GM21423 (cell line): ENCODE results near the gene NTM.

ENCODE experiments used
- ATAC-seq: cut with Tn5 transposase; IDR thresholded peaks from one replicate; pipeline ENCODE4 v1.9.1; 2021; ENCODE audit warnings: mild to moderate bottlenecking, moderate library complexity; ENCODE audit not compliant: unreplicated experiment

The NTM gene

DNA sequence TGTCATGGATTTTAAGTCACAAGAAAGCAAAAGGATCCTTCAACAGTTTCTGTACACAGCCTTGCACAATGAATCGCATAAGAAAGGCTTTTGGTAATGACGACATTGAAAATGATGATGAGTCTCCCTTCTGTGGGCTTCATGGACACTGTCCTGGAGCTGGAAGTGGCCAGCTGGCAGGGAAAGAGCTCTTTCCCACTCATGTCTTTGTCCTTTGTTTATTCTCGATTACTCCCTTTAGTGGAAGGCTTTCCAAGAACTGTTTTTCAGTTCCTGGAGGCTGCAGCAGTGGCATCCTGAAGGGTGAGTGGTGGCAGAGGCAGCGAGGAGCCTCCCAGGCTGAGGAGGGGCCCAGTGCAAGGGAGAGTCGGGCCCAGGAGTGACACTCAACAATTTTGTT, 505.2 kb downstream of the NTM start:
- no peak for ATAC-seq

- no peak for ATAC-seq
These were observed 507.0 kb downstream of the NTM start for GRCh38 chr11:131877246-131877942.

GRCh38 chr11:131880316-131880715, 509.9 kb downstream of the NTM start:
- no peak for ATAC-seq

GRCh38 chr11:131880976-131881375, 510.6 kb downstream of the NTM start:
- ATAC-seq: no peak

DNA sequence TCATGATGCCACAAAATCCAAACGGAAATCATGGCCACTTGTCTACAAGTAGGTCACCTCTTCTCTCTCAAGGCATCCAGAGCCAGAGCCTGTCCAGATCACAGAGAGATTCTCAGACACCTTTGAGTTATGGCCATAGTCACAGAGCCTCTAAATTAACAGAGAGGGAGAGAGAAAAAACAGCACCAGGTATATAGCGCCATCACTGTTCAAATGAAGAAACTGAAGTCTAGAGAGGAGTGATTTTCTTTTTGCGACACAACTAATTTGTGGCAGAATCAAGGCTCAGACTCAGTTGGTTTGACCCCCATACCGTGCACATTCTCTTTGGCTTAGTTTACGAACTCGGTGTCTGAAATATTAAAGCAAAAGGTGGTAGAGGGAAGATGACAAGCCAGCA, 512.9 kb downstream of the NTM start:
- no peak for ATAC-seq

DNA sequence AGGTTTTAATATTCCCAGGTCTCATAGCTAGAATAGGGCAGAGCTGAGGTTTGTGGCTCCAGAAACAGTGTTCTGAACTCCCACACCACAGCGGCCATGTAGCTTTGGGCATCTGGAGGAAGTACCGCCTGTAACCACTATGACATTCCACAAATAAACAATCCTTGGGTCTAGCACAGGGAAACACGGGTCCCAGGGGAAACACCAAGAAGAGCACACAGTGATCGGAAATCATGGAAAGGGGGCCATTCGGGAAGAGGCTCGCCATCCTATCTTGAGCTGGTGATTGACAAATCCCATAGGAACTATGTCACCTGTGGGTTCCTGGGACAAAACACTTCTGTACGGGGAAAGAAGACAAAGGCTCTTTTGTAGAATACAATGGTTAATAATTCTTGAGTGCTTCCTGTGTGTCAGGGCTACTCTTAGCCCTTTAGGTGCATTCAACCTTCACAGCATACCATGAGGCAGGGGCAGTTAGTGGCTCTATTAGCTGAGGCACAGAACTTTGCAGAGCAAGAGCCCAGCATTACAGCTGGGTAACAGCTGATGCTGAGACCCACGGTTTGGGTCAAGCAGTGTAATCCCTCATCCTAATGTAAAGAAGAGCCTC, 514.2 kb downstream of the NTM start:
- ATAC-seq: no peak

DNA sequence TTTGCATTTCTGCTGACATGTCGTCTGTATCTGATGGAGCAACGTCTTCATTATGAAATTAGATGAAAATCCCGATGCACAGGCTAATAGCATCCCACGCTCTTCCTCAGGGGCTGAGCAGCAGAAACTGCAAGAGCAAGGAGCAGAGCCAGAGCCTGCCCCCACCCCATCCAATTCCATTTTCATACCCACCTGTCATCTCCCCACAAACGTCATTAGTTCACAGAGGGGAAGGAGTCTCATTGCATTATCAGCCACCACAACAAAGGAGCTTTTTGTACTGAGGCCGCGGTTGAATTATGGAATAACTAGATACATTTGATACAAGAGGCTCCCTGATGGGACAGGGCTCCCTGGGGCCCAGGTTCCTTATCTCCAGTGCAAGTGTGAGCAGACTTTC, 515.0 kb downstream of the NTM start:
- no peak for ATAC-seq

- ATAC-seq: no peak
These were observed 515.8 kb downstream of the NTM start for GRCh38 chr11:131886201-131886600.

GRCh38 chr11:131888230-131888855, 517.9 kb downstream of the NTM start:
- ATAC-seq: no peak

- no peak for ATAC-seq
These were observed 518.7 kb downstream of the NTM start for GRCh38 chr11:131889146-131889577.

GRCh38 chr11:131889760-131890581, 519.6 kb downstream of the NTM start:
- ATAC-seq: no peak

GRCh38 chr11:131893103-131893890, 522.9 kb downstream of the NTM start:
- peak; percentile 76 for ATAC-seq

DNA sequence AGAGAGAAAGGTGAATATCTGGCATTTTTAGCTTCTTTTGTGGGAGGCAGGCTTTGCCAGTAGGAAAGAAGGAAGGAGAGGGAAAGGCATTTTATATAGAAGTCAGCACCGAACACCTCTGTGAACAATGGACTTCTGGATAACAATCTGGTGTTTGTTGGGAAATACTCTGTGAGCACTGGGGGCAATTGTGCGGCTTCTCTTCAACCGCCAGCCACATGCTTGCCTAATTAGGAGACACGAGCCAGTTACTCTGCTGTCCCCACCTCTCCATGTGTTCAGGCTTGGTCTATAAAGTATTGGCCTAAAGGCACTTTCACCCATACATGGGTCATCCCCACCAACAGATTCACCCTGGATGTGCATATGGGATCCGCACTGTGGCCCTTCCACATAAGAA, 523.6 kb downstream of the NTM start:
- ATAC-seq: no peak

DNA sequence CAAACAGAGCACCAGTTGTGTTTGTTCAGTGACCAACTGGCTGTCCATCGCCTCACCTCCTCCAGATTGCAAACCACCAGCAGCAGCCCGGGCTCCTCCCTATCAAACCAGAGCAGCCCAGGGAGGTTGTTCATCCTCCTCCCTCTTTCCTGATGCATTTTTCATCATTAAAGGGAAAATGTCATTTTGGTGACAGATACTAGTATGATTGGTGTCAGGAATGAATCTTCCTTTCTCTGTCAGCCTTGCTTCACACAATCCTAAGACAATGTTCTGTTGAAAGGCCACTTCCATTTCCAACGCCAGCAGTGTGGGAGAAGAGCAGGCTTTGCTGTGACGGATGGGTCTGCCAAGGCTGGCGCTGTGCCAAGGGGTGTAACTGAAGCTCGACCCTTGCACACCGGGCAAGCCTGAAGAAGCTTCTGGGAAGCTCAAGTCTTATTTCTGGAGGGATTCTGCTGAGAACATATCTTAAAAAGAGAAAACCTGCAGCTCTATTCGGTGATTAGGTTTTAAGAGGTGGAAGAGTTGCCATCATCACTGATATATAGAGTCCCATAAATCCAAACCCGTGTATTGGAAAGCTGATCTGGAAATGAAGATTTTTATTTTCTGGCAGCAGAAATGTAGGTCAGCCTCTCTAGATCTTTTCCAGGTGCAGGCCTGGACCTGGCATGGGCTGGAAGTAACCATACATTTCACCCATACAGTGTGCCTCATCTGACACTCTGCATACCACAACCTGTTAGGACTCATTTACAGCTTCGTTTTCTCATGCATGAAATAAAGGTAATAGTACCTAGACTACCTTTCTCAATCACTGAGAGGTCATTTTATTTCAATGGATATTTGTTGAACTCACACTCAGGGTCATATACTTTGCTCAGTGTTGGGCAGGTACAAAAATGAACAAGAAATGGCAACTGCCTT, 524.5 kb downstream of the NTM start:
- no peak for ATAC-seq

- ATAC-seq: no peak
These were observed 525.5 kb downstream of the NTM start for GRCh38 chr11:131895865-131896264.

- ATAC-seq: no peak
These were observed 526.7 kb downstream of the NTM start for GRCh38 chr11:131896978-131897615.

DNA sequence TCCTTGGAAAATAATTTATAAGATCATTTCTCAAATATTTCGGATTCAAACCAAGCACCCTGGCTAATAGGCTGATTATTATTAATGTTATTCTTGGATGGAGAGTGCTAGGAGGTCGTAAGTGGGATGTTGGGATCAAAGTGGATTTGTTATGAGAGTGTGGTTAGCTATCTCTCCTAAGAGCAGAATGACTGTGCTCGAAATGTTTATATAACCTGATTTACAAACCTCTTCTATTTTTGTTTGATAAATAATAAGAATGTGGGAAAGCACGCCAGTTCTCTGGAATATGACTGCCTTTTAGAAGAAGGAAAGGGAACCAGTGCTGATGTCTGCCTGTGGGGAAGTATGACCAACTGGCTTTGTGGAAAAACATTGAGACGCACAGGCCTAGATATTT, 527.5 kb downstream of the NTM start:
- ATAC-seq: no peak

DNA sequence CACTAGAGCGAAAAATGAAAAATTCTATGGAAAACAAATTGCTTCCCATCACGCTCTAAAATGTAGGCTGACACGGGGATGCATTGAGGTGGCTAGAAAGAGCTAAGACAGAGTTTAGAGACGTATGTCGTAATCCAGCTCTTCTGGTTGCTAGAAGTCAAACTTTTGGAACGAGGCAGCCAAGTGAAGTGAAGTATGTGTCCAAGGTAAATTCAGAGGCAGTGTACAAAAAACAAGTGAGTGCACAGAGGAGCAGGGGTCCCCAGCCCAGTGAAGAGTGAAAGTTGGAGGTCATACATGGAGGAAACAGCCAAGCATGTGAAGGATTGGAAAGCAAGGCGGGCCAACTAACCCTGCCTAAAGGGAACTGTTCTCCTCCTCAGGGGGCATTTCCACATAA, 528.5 kb downstream of the NTM start:
- ATAC-seq: no peak

DNA sequence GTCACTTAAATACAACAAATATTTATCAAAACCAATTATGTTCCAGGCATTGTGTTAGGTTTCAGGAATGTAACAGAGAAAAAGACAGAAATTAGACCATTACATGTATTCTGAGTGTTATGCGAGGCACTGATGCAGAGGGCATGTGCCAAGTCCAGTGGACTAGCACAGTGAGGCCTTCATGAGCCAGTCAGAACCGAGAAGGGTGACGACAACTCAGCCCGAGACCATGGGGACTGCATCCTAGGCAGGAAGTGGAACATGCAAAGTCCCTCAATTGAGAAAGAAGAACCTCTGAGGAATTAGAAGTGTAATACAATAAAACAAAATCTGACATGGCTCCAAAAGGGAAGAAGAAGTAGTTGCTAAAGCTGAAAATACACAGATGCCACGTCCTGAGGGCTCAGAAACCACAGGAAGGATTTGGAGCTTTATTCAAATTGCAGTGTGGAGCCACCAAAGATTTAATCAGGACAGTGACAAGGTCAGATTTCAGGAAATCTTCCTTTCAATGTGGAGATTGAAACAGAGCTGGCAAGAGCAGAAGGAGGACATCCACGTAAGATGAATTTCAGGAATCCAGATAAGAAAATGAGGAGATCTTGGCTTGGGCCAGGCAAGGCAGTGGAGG, 529.6 kb downstream of the NTM start:
- ATAC-seq: no peak
